ENCODE results near the gene NEK10. TPM values are rescaled to one million over a fixed set of nuclear protein-coding genes. Genes with fewer than 3 reads are reported as not detected.

Gene NEK10
- total RNA-seq, 4 donors from 2014 or later: 0.29 to 12.4 (median 0.61) TPM

- Histone ChIP-seq H3K4me3 (no peak overlapping the region), H3K27ac (peak overlapping the region in 1 of 4 donors; percentile 21), H3K36me3 (no peaks in the 10 kb centered on the region), H3K27me3 (no peaks in the 10 kb centered on the region), H3K4me1 (peaks cover 0 to 47% (median 2%) of the 10 kb centered on the region in 3 donors), H3K9me3 (no peaks in the 10 kb centered on the region)
- intact Hi-C loops (cut with DNase I): no loop called here
- DNase-seq: no peak
- TF ChIP-seq POLR2A (IDR thresholded peaks at IDR 0.05): no peak
- TF ChIP-seq CTCF (IDR thresholded peaks at IDR 0.05): peak; percentile 18 to 61 (median 50)
- WGBS, 2 donors: 40 to 42% methylated on average over 1 of the region's 1 CpG
Measured at GRCh38 chr3:27357665-27358258, 11.4 kb downstream of the NEK10 start.

- Histone ChIP-seq H3K27me3 (no peaks in the 10 kb centered on the region), H3K4me1 (peaks cover 0 to 48% (median 2%) of the 10 kb centered on the region in 3 donors), H3K4me3 (no peak overlapping the region), H3K27ac (no peak overlapping the region), H3K9me3 (no peaks in the 10 kb centered on the region), H3K36me3 (no peaks in the 10 kb centered on the region)
- DNase-seq: no peak
- TF ChIP-seq CTCF (IDR thresholded peaks at IDR 0.05) (no peak), POLR2A (IDR thresholded peaks at IDR 0.05) (no peak)
- WGBS, 2 donors: 72 to 76% methylated on average over 3 of the region's 3 CpGs
- intact Hi-C loops (cut with DNase I): no loop called here
Measured at GRCh38 chr3:27356976-27357375, 12.2 kb downstream of the NEK10 start.

GRCh38 chr3:27354588-27355203 lies 14.5 kb downstream of the NEK10 start:
- intact Hi-C loops (cut with DNase I): no loop called here
- H3K4me1 ChIP-seq: peaks cover 0 to 46% (median 3%) of the 10 kb centered on the region in 3 donors
- H3K36me3 ChIP-seq: no peaks in the 10 kb centered on the region
- no peaks in the 10 kb centered on the region for H3K27me3 ChIP-seq
- WGBS, 2 donors: 66 to 81% methylated on average over 4 of the region's 4 CpGs
- H3K27ac ChIP-seq: no peak overlapping the region
- no peak overlapping the region for H3K4me3 ChIP-seq
- H3K9me3 ChIP-seq: no peaks in the 10 kb centered on the region
- DNase-seq: no peak
- TF ChIP-seq POLR2A (IDR thresholded peaks at IDR 0.05) (no peak), CTCF (IDR thresholded peaks at IDR 0.05) (no peak)

GRCh38 chr3:27354161-27354560 lies 15.0 kb downstream of the NEK10 start:
- no peak overlapping the region for H3K27ac ChIP-seq
- no peak for DNase-seq
- H3K36me3 ChIP-seq: no peaks in the 10 kb centered on the region
- peaks cover 0 to 48% (median 8%) of the 10 kb centered on the region in 3 donors for H3K4me1 ChIP-seq
- intact Hi-C loops (cut with DNase I): no loop called here
- WGBS, 2 donors: 60 to 79% methylated on average over 5 of the region's 5 CpGs
- H3K27me3 ChIP-seq: no peaks in the 10 kb centered on the region
- H3K4me3 ChIP-seq: no peak overlapping the region
- no peak for TF ChIP-seq POLR2A (IDR thresholded peaks at IDR 0.05)
- TF ChIP-seq CTCF (IDR thresholded peaks at IDR 0.05): no peak
- no peaks in the 10 kb centered on the region for H3K9me3 ChIP-seq

GRCh38 chr3:27353221-27353620 lies 16.0 kb downstream of the NEK10 start:
- Histone ChIP-seq H3K27me3 (no peaks in the 10 kb centered on the region), H3K36me3 (no peaks in the 10 kb centered on the region), H3K27ac (no peak overlapping the region), H3K4me3 (no peak overlapping the region), H3K4me1 (peaks cover 0 to 49% (median 9%) of the 10 kb centered on the region in 3 donors), H3K9me3 (no peaks in the 10 kb centered on the region)
- WGBS, 2 donors: 20 to 37% methylated on average over 1 of the region's 1 CpG
- intact Hi-C loops (cut with DNase I): no loop called here
- no peak for DNase-seq
- TF ChIP-seq POLR2A (IDR thresholded peaks at IDR 0.05) (no peak), CTCF (IDR thresholded peaks at IDR 0.05) (no peak)
